H1 (cell line): ENCODE data around the gene HOXB6. TPM values are rescaled to one million over a fixed set of nuclear protein-coding genes. Genes with fewer than 3 reads are reported as not detected.
A peak's percentile ranks its signal among the peaks of the same experiment; 100 is the strongest.

Experiments
- CBX8 ChIP-seq: fragments of 300-800, 300-1000 bp; sonication (generic); IDR thresholded peaks from 2 replicates; pipeline ENCODE4 v1.7.1; 2016; ENCODE audit warnings: low read depth, low read length, borderline replicate concordance
- EGR1 ChIP-seq: IDR thresholded peaks from 2 replicates; pipeline ENCODE4 v1.6.1; 2011; ENCODE audit warnings: low read depth, low read length, borderline replicate concordance
- HDAC2 ChIP-seq, 2 experiments: fragments of 300-600 bp in 1 of 2; sonication (generic) in 1 of 2; IDR thresholded peaks; 2 replicates each; pipeline ENCODE4 v1.6.1; 2011 to 2012; ENCODE audit warnings: low read depth in 2 of 2, low read length in 2 of 2, mild to moderate bottlenecking in 2 of 2, moderate library complexity in 2 of 2, borderline replicate concordance in 1 of 2, inconsistent platforms in 1 of 2
- MAFK ChIP-seq: IDR thresholded peaks from 2 replicates; pipeline ENCODE4 v1.6.1; 2012; ENCODE audit warnings: low read depth, mild to moderate bottlenecking, improper control_type of control experiment, low read length
- POLR2AphosphoS5 ChIP-seq: IDR thresholded peaks from 2 replicates; pipeline ENCODE4 v1.6.1; 2011; ENCODE audit warnings: low read depth, low read length
- RXRA ChIP-seq: IDR thresholded peaks from 2 replicates; pipeline ENCODE4 v1.6.1; 2011; ENCODE audit warnings: low read depth, mild to moderate bottlenecking, low read length, moderate library complexity; ENCODE audit not compliant: insufficient read depth
- SP1 ChIP-seq: IDR thresholded peaks from 2 replicates; pipeline ENCODE4 v1.6.1; 2011; ENCODE audit warnings: low read depth, low read length
- polyA plus RNA-seq, 7 experiments: library from polyadenylated mRNA; depleted of rRNA in 3 of 7; stranded (reverse) in 5 of 7; unstranded in 2 of 7; fragments of >200 nt in 5 of 7; fragments of 200-250 nt in 2 of 7; gene quantifications; 1 replicate in 5 of 7; 2 replicates in 1 of 7; 4 replicates in 1 of 7; pipeline versions ENCODE4 v1.2.1 to v1.2.3, GENCODE V29; 2011 to 2013; ENCODE audit warnings: missing spikeins in 2 of 7, mixed read lengths in 2 of 7
- total RNA-seq: library from RNA; stranded (reverse); fragmentation: NEBNext Ultra II Directional; extraction: Animal tissue kit (Norgen Biotek cat#: 25700); gene quantifications from 2 replicates; pipeline ENCODE4 v1.2.1, GENCODE V29; 2021
- TF ChIP-seq, protein P1 (sequence below): IDR thresholded peaks from 2 replicates; pipeline ENCODE4 v1.6.1; 2012; ENCODE audit warnings: inconsistent platforms

Gene HOXB6
- total and polyA plus RNA-seq, 2 of the 8 experiments (the other 6 are each of a cell fraction or from before 2014, with no cell fraction given), result not detected

DNA sequence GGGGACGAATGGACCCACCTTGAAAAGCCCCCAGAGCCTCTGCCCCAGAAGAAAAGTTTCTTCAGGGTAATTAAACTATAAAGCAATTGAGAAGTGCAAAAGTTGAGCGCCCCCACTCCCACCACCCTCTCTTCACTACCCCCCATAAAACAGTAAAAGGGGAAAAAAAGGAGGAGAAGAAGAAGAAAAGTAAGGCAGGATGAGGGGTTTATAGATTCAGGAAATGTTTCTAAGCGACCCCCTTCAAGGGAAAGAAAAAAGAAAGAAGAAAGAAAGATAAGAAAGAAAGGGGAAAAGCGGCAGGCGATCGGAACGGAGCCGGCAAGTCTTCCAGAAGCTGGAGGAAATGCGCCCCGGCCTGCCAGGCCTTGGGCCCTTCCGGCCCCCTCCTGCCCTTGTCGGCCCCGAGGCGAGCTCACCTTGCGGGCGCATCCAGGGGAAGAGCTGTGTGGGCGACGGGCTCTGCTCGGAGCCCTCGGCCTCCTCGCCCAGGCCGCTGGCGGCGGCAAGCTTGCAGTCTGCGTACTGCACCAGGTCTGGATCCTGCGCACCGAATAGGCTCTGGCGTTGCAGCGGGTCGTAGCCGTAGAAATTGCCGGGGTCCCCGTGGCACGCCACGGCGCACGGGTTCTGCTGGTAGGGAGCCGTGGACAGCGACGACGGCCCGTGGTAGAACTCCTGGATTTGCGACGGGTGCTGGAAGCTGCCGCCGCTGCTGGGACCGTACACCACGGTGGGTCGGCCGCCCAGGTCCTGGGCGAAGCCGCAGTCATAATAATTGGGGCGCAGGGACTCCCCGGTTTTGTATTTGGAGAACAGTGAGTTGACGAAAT is 9.3 kb upstream of the HOXB6 start (continued):
- TF ChIP-seq, protein P1, sequence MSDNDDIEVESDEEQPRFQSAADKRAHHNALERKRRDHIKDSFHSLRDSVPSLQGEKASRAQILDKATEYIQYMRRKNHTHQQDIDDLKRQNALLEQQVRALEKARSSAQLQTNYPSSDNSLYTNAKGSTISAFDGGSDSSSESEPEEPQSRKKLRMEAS, result no peak
- TF ChIP-seq RXRA, result no peak
- no peak for TF ChIP-seq HDAC2 (IDR thresholded peaks at IDR 0.05; ENCODE audit: borderline replicate concordance in 1 of 2, low read depth in 2 of 2, low read length in 2 of 2)
- TF ChIP-seq SP1, result no peak
- TF ChIP-seq MAFK, result no peak
- TF ChIP-seq CBX8, result peak; percentile 98; the same call in 1 of the 2 replicates
- no peak for TF ChIP-seq POLR2AphosphoS5
- peak; percentile 30; the same call in 1 of the 2 replicates for TF ChIP-seq EGR1
